ENCODE data around the gene ZNF212. TPM values are rescaled to one million over a fixed set of nuclear protein-coding genes. Genes with fewer than 3 reads are reported as not detected.

ZNF212 gene
- polyA plus RNA-seq, 1 donor from 2014 or later, result 8.7 TPM

GRCh38 chr7:149293946-149294633 lies 54.6 kb downstream of the ZNF212 start:
- peaks cover 4% of the 10 kb centered on the region for H3K36me3 Mint-ChIP-seq
- H3K27me3 Mint-ChIP-seq, result no peaks in the 10 kb centered on the region
- H3K4me1 Mint-ChIP-seq, result peaks cover 3 to 4% (median 4%) of the 10 kb centered on the region in 3 donors
- peak overlapping the region in 1 of 3 donors; percentile 65 for H3K27ac Mint-ChIP-seq
- peaks cover 0 to 5% (median 5%) of the 10 kb centered on the region in 3 donors for H3K9me3 Mint-ChIP-seq
- no peak overlapping the region for H3K4me3 Mint-ChIP-seq

GRCh38 chr7:149294634-149295480 lies 55.4 kb downstream of the ZNF212 start:
- peaks cover 3 to 4% (median 4%) of the 10 kb centered on the region in 3 donors for H3K4me1 Mint-ChIP-seq
- peaks cover 4% of the 10 kb centered on the region for H3K36me3 Mint-ChIP-seq
- H3K27me3 Mint-ChIP-seq, result no peaks in the 10 kb centered on the region
- H3K9me3 Mint-ChIP-seq, result peaks cover 0 to 5% (median 5%) of the 10 kb centered on the region in 3 donors
- peak overlapping the region in 1 of 3 donors; percentile 28 for H3K27ac Mint-ChIP-seq
- no peak overlapping the region for H3K4me3 Mint-ChIP-seq

- peaks cover 3 to 4% (median 4%) of the 10 kb centered on the region in 3 donors for H3K4me1 Mint-ChIP-seq
Measured at GRCh38 chr7:149295481-149295850, 56.0 kb downstream of the ZNF212 start.

GRCh38 chr7:149296368-149296767 lies 56.9 kb downstream of the ZNF212 start:
- Mint-ChIP-seq H3K36me3 (peaks cover 4% of the 10 kb centered on the region), H3K4me3 (no peak overlapping the region), H3K4me1 (peaks cover 3 to 4% (median 4%) of the 10 kb centered on the region in 3 donors), H3K9me3 (peaks cover 0 to 5% (median 5%) of the 10 kb centered on the region in 3 donors), H3K27ac (no peak overlapping the region), H3K27me3 (no peaks in the 10 kb centered on the region)

More at GRCh38 chr7:149295481-149295850, 56.0 kb downstream of the ZNF212 start:
- Mint-ChIP-seq H3K27me3 (no peaks in the 10 kb centered on the region), H3K27ac (no peak overlapping the region), H3K9me3 (peaks cover 0 to 5% (median 5%) of the 10 kb centered on the region in 3 donors), H3K36me3 (peaks cover 4% of the 10 kb centered on the region), H3K4me3 (no peak overlapping the region)

- Mint-ChIP-seq H3K4me1 (peaks cover 2 to 4% (median 3%) of the 10 kb centered on the region in 3 donors), H3K36me3 (peaks cover 4% of the 10 kb centered on the region), H3K27me3 (no peaks in the 10 kb centered on the region), H3K4me3 (no peak overlapping the region), H3K27ac (peak overlapping the region in 1 of 3 donors; percentile 10), H3K9me3 (peaks cover 0 to 5% (median 5%) of the 10 kb centered on the region in 3 donors)
Measured at GRCh38 chr7:149297034-149297755, 57.7 kb downstream of the ZNF212 start.

- no peak overlapping the region for H3K27ac Mint-ChIP-seq
- peaks cover 3% of the 10 kb centered on the region for H3K27me3 Mint-ChIP-seq
- H3K4me3 Mint-ChIP-seq, result no peak overlapping the region
- no peaks in the 10 kb centered on the region for H3K36me3 Mint-ChIP-seq
- peaks cover 0 to 5% (median 5%) of the 10 kb centered on the region in 3 donors for H3K9me3 Mint-ChIP-seq
- peaks cover 0 to 4% (median 3%) of the 10 kb centered on the region in 3 donors for H3K4me1 Mint-ChIP-seq
Measured at GRCh38 chr7:149300620-149301285, 61.3 kb downstream of the ZNF212 start.

GRCh38 chr7:149302222-149302621 lies 62.8 kb downstream of the ZNF212 start:
- H3K36me3 Mint-ChIP-seq, result no peaks in the 10 kb centered on the region
- H3K27me3 Mint-ChIP-seq, result peaks cover 7% of the 10 kb centered on the region
- peaks cover 0 to 5% (median 5%) of the 10 kb centered on the region in 3 donors for H3K9me3 Mint-ChIP-seq
- no peak overlapping the region for H3K27ac Mint-ChIP-seq
- no peak overlapping the region for H3K4me3 Mint-ChIP-seq
- peaks cover 0 to 1% (median 0%) of the 10 kb centered on the region in 3 donors for H3K4me1 Mint-ChIP-seq

GRCh38 chr7:149302865-149303264 lies 63.4 kb downstream of the ZNF212 start:
- Mint-ChIP-seq H3K27ac (no peak overlapping the region), H3K4me1 (no peaks in the 10 kb centered on the region), H3K4me3 (no peak overlapping the region)

GRCh38 chr7:149304006-149304405 lies 64.6 kb downstream of the ZNF212 start:
- Mint-ChIP-seq H3K9me3 (peaks cover 0 to under 1% (median 0%) of the 10 kb centered on the region in 3 donors), H3K27ac (no peak overlapping the region), H3K4me1 (no peaks in the 10 kb centered on the region), H3K4me3 (no peak overlapping the region), H3K36me3 (no peaks in the 10 kb centered on the region), H3K27me3 (peaks cover 7% of the 10 kb centered on the region)

More at GRCh38 chr7:149302865-149303264, 63.4 kb downstream of the ZNF212 start:
- no peaks in the 10 kb centered on the region for H3K36me3 Mint-ChIP-seq
- peaks cover 7% of the 10 kb centered on the region for H3K27me3 Mint-ChIP-seq
- peaks cover 0 to 5% (median 5%) of the 10 kb centered on the region in 3 donors for H3K9me3 Mint-ChIP-seq

Other genes starting within 250 kb of the ZNF212 start
- gene PDIA4, start 211.1 kb upstream of the ZNF212 start, polyA plus RNA-seq, result 94.4 TPM
- gene ZNF786, start 148.9 kb upstream of the ZNF212 start, polyA plus RNA-seq, result 12.8 TPM
- 0.95 TPM for gene ZNF425, start 113.3 kb upstream of the ZNF212 start, polyA plus RNA-seq
- gene ZNF398, start 92.2 kb upstream of the ZNF212 start, polyA plus RNA-seq, result 13.2 TPM
- 1.9 TPM for gene ZNF282, start 44.1 kb upstream of the ZNF212 start, polyA plus RNA-seq
- 8.1 TPM for gene ZNF783, start 22.5 kb downstream of the ZNF212 start, polyA plus RNA-seq
- 3.0 TPM for gene ZNF777, start 221.4 kb downstream of the ZNF212 start, polyA plus RNA-seq